K562 (cell line): ENCODE measurements around the gene ILKAP. TPM values are rescaled to one million over a fixed set of nuclear protein-coding genes. Genes with fewer than 3 reads are reported as not detected.
A peak's percentile ranks its signal among the peaks of the same experiment; 100 is the strongest.

Experiments
- ATAC-seq: fragments of 200-7000 bp; cut with Tn5 transposase; 3 replicates; pipeline ENCODE4 v1.9.1; 2020; ENCODE audit warnings: moderate library complexity
- BruUV-seq: library from RNA; stranded (reverse); fragments of 400-500 nt; replicated peaks from 2 replicates; lab custom pipeline; 2021; lab: Mats Ljungman, UMichigan
- CTCF ChIA-PET: fragments of 300-600 bp; formaldehyde crosslinking; extraction: SDS; loops from one replicate; lab custom pipeline; 2021; ENCODE audit warnings: low intra/inter-chr PET ratio; lab: Yijun Ruan, JAX
- POLR2A ChIA-PET: fragments of 300-600, 350-650 bp; sonication (Branson Sonifier 250); formaldehyde crosslinking; extraction: SDS; loops from one replicate; lab custom pipeline; 2021; ENCODE audit warnings: antibody characterized with exemption, inconsistent platforms; lab: Yijun Ruan, JAX
- DNase-seq, 4 experiments: peaks; one replicate each; pipeline versions ENCODE4 v3.0.0 to v3.0.0-alpha.2; 2011 to 2018; ENCODE audit warnings: low spot score in 3 of 4, mixed read lengths in 3 of 4; ENCODE audit errors: extremely low read depth in 1 of 4
- FAIRE-seq: peaks from 2 replicates; lab custom pipeline; 2011; peaks lifted over from hg19 to GRCh38; lab: Jason Lieb, UNC
- H2AFZ ChIP-seq: 2 replicates; pipeline ENCODE4 v1.6.0; 2011; ENCODE audit warnings: low read depth, low read length, control low read depth, inconsistent platforms
- H3K27ac ChIP-seq: fragments of 200-600 bp; 3 replicates; pipeline ENCODE4 v1.8.0; 2011; ENCODE audit warnings: low read depth, mild to moderate bottlenecking, control low read depth, inconsistent platforms, low read length, moderate library complexity, mixed read lengths; ENCODE audit errors: extremely low read depth
- H3K27me3 ChIP-seq, 2 experiments: fragments of 300-600 bp in 1 of 2; 2 replicates in 1 of 2; 3 replicates in 1 of 2; pipeline versions ENCODE4 v1.6.0 to v1.8.0; 2011; ENCODE audit warnings: inconsistent platforms in 2 of 2, low read length in 2 of 2, mild to moderate bottlenecking in 1 of 2, mixed read lengths in 1 of 2, moderate library complexity in 1 of 2; ENCODE audit not compliant: control insufficient read depth in 2 of 2, insufficient read depth in 2 of 2
- H3K36me3 ChIP-seq: fragments of 300-600 bp; 3 replicates; pipeline ENCODE4 v1.8.0; 2011; ENCODE audit warnings: mild to moderate bottlenecking, low read length, inconsistent platforms; ENCODE audit not compliant: control insufficient read depth, insufficient read depth
- H3K4me1 ChIP-seq, 2 experiments: fragments of 200-600 bp in 1 of 2; replicated peaks in 1 of 2; 2 replicates in 1 of 2; 3 replicates in 1 of 2; pipeline versions ENCODE4 v1.5.1 to v1.8.0; 2011; ENCODE audit warnings: inconsistent platforms in 2 of 2, low read length in 2 of 2, mild to moderate bottlenecking in 1 of 2, mixed read lengths in 1 of 2, moderate library complexity in 1 of 2; ENCODE audit not compliant: control insufficient read depth in 2 of 2, insufficient read depth in 2 of 2
- H3K4me2 ChIP-seq: 2 replicates; pipeline ENCODE4 v1.6.1; 2011; ENCODE audit warnings: low read length, control low read depth, inconsistent platforms, mixed read lengths; ENCODE audit not compliant: insufficient read depth
- H3K4me3 ChIP-seq: fragments of 200-600 bp; sonication (generic), shearing (Covaris generic); 2 replicates; pipeline ENCODE4 v1.5.1; 2016; ENCODE audit warnings: control low read depth, inconsistent platforms
- H3K79me2 ChIP-seq: fragments of 200-600 bp; 3 replicates; pipeline ENCODE4 v1.8.0; 2011; ENCODE audit warnings: low read length, inconsistent platforms; ENCODE audit not compliant: control insufficient read depth, insufficient read depth
- H3K9ac ChIP-seq, 2 experiments: 2 replicates each; pipeline versions ENCODE4 v1.6.0 to v1.6.1; 2011; ENCODE audit warnings: low read depth in 2 of 2, low read length in 2 of 2, control low read depth in 1 of 2, inconsistent platforms in 1 of 2, mild to moderate bottlenecking in 1 of 2, mixed read lengths in 1 of 2; ENCODE audit not compliant: insufficient read depth in 1 of 2
- H3K9me1 ChIP-seq: one replicate; pipeline ENCODE4 v1.6.0; 2011; ENCODE audit warnings: inconsistent platforms, mild to moderate bottlenecking, low read length, moderate library complexity; ENCODE audit not compliant: control insufficient read depth, insufficient read depth
- H3K9me3 ChIP-seq: replicated peaks from 2 replicates; pipeline ENCODE4 v1.5.1; 2011; ENCODE audit warnings: low read depth, low read length, inconsistent platforms; ENCODE audit not compliant: control insufficient read depth, insufficient read depth
- H4K20me1 ChIP-seq: replicated peaks from 2 replicates; pipeline ENCODE4 v1.6.1; 2011; ENCODE audit warnings: low read length, inconsistent platforms, mixed read lengths; ENCODE audit not compliant: control insufficient read depth, insufficient read depth
- CHD1 ChIP-seq: fragments of 200-600 bp; sonication (generic); IDR thresholded peaks from one replicate; pipeline ENCODE4 v1.6.1; 2012; ENCODE audit warnings: mild to moderate bottlenecking, moderate library complexity, low read length, inconsistent platforms
- HIVEP1 ChIP-seq: fragments of 250-450 bp; sonication (Bioruptor Pico); IDR thresholded peaks from 2 replicates; pipeline ENCODE4 v1.4.0; 2020; ENCODE audit warnings: mild to moderate bottlenecking
- MED1 ChIP-seq: sonication (generic); formaldehyde crosslinking; IDR thresholded peaks from 2 replicates; pipeline ENCODE4 v1.8.1; 2023; ENCODE audit warnings: missing genetic modification reagents, borderline replicate concordance
- RB1 ChIP-seq: fragments of 450-650 bp; IDR thresholded peaks from 2 replicates; pipeline ENCODE4 v1.6.1; 2017; ENCODE audit warnings: low read depth, mild to moderate bottlenecking
- RHOXF2B ChIP-seq: fragments of 250-450 bp; sonication (Bioruptor Pico); conservative IDR thresholded peaks from 2 replicates; pipeline ENCODE4 v1.5.1; 2021
- XRCC4 ChIP-seq: IDR thresholded peaks from one replicate; pipeline ENCODE4 v1.6.1; 2011; ENCODE audit not compliant: insufficient read depth, insufficient read length; ENCODE audit errors: extremely low read depth
- ZNF589 ChIP-seq: fragments of 200-800 bp; sonication (Bioruptor generic); IDR thresholded peaks from 2 replicates; pipeline ENCODE4 v1.6.1; 2016; ENCODE audit warnings: low read depth, missing genetic modification characterization, missing compliant biosample characterization
- ZNF644 ChIP-seq: fragments of 200-800 bp; sonication (Bioruptor generic); IDR thresholded peaks from 2 replicates; pipeline ENCODE4 v1.6.1; 2016; ENCODE audit warnings: low read depth, missing genetic modification characterization, missing compliant biosample characterization
- ZNF717 ChIP-seq: fragments of 250-450 bp; sonication (Bioruptor Pico); IDR thresholded peaks from 2 replicates; pipeline ENCODE4 v1.5.0; 2021
- ZNF830 ChIP-seq: fragments of 250-450 bp; sonication (Bioruptor Pico); IDR thresholded peaks from 2 replicates; pipeline ENCODE4 v1.5.0; 2021; ENCODE audit warnings: mild to moderate bottlenecking
- WGBS: fragments of 100-300 bp; shearing (Covaris generic); methylation state at CpG from one replicate; pipeline ENCODE4 v1.1.6; 2016; ENCODE audit warnings: low coverage, mixed read lengths; ENCODE audit not compliant: insufficient coverage; ENCODE audit errors: missing lambda C conversion rate; 5-methylcytosine and 5-hydroxymethylcytosine counted together
- in situ Hi-C: fragments of 300-500 bp; cut with MboI; formaldehyde crosslinking; loops from 4 replicates; pipeline ENCODE4 v1.15.0; 2018; ENCODE audit warnings: inconsistent platforms, mixed read lengths
- intact Hi-C: fragments of 100-400 bp; cut with micrococcal nuclease; formaldehyde crosslinking; loops from 2 replicates; pipeline ENCODE4 v1.14.2; 2022
- polyA plus RNA-seq, 8 experiments: library from polyadenylated mRNA; depleted of rRNA in 4 of 8; stranded (reverse) in 5 of 8; unstranded in 3 of 8; fragments of >200 nt; fragmentation: Nextera tagmentation in 2 of 8; fragmentation: Illumina TruSeq in 1 of 8; extraction: Ambion mirVana in 2 of 8; extraction: Trizol in 1 of 8; gene quantifications; 2 replicates each; pipeline versions ENCODE4 v1.2.1 to v1.2.3, GENCODE V29; 2011 to 2014; ENCODE audit warnings: inconsistent platforms in 1 of 8, missing spikeins in 1 of 8
- total RNA-seq, 7 experiments: library from RNA; depleted of rRNA in 6 of 7; stranded (reverse); fragments of >200 nt in 6 of 7; fragmentation: Illumina TruSeq in 2 of 7; extraction: Trizol in 2 of 7; gene quantifications; 2 replicates each; pipeline versions ENCODE4 v1.2.1 to v1.2.3, GENCODE V29; 2011 to 2021; ENCODE audit warnings: low replicate concordance in 1 of 7
- TF ChIP-seq, protein P1 (sequence below): fragments of 150-350 bp; IDR thresholded peaks from 2 replicates; pipeline ENCODE4 v1.6.1; 2014; ENCODE audit warnings: low read depth, mild to moderate bottlenecking, low read length, borderline replicate concordance
- TF ChIP-seq, protein P2 (sequence below), 3 experiments: IDR thresholded peaks in 2 of 3; conservative IDR thresholded peaks in 1 of 3; 2 replicates each; pipeline ENCODE4 v1.5.1; 2011 to 2012; ENCODE audit warnings: low read length in 3 of 3, mild to moderate bottlenecking in 3 of 3, control low read depth in 2 of 3, improper control_type of control experiment in 1 of 3, inconsistent platforms in 1 of 3, low read depth in 1 of 3, mixed read lengths in 1 of 3, moderate library complexity in 1 of 3; ENCODE audit not compliant: insufficient read depth in 2 of 3
- TF ChIP-seq, protein P3 (sequence below): fragments of 250-450 bp; sonication (Bioruptor Pico); IDR thresholded peaks from 2 replicates; pipeline ENCODE4 v1.5.0; 2021
- TF ChIP-seq, protein P4 (sequence below), 2 experiments: fragments of 250-450 bp in 1 of 2; fragments of 450-650 bp in 1 of 2; sonication (Bioruptor Pico) in 1 of 2; IDR thresholded peaks; 2 replicates each; pipeline versions ENCODE4 v1.6.1 to v1.8.0; 2016 to 2021; ENCODE audit warnings: mild to moderate bottlenecking in 2 of 2, moderate library complexity in 2 of 2, missing compliant biosample characterization in 1 of 2, missing genetic modification characterization in 1 of 2

Gene ILKAP
- total and polyA plus RNA-seq, 9 of the 15 experiments (the other 6 are each of a cell fraction or from before 2014, with no cell fraction given), result 3.1 to 43.9 (median 20.7) TPM

DNA sequence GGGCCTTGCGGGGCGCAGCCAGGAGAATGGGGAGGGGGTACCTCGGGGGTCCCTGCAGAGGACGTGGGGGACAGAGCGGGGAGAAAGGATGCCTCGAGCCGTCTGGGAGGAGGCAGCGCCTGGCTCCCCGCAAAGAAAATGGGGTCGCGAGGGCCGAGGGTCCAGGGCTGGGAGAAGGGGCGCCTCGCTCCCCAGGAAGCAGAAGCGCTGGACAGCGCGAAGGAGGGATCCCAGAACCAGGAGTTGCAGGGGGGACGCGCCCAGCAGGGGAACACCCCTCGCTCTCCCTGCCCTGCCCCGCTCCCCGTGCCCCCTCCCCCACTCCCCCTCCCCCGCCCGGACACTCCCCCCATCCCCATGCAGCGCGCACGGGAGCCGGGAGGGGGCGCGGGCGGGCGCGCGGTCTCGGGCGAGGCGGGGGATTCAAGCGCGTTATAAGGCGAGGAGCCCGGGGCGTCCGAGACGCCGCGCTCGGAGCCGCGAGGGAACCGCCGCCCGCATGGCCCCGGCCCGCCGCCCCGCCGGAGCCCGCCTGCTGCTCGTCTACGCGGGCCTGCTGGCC, 44.9 kb downstream of the ILKAP start, which contains the start of gene ERFE:
Gene ERFE, plus strand, starts transcription at position 462 of the 562 bp plus-strand sequence. Its CDS starts 38 bp downstream, at position 500.
- Histone ChIP-seq H4K20me1 (no peaks in the 10 kb centered on the region), H3K4me1 (peaks cover 0 to 52% of the 10 kb centered on the region in 2 experiments; a peak in 2 of 5 replicates), H3K27me3 (no peaks in the 10 kb centered on the region), H3K9ac (peak within 1 kb of the TSS; percentile 64 to 91; a peak in 3 of 4 replicates), H3K79me2 (no peaks in the 10 kb centered on the region), H3K4me3 (peak within 1 kb of the TSS; percentile 54), H3K4me2 (peak within 1 kb of the TSS; percentile 64), H2AFZ (peak within 1 kb of the TSS; percentile 70; the same call in 1 of the 2 replicates), H3K27ac (0 out of 3 replicates have a peak within 1 kb of the TSS, but pooled peaks have one; percentile 49), H3K36me3 (no peaks in the 10 kb centered on the region), H3K9me1 (no peaks in the 10 kb centered on the region), H3K9me3 (no peaks in the 10 kb centered on the region)
- no CpG with 5 or more reads among the region's 61 CpGs for WGBS
- peak; percentile 74 to 89 (median 88) for DNase-seq
- ChIA-PET CTCF (interaction anchor here (0.7 to 3.2 kb wide), 2 partner anchors 98 to 105 kb away, joined by 4 to 21 read pairs; no protein-coding TSS in a partner anchor), POLR2A (interaction anchor here (1.1 to 1.6 kb wide), 2 partner anchors 9 to 18 kb away, joined by 5 to 6 read pairs; no protein-coding TSS in a partner anchor)
- in situ Hi-C loops (no loop called here), intact Hi-C loops (no loop called here)
- ATAC-seq, result peak; percentile 77
- no peak for FAIRE-seq
- BruUV-seq, result no TSS peak
- TF ChIP-seq CHD1 (no peak), ZNF589 (CRISPR knock-in tag) (no peak), ZNF644 (no peak), HIVEP1 (CRISPR knock-in tag) (no peak), MED1 (CRISPR knock-in tag) (no peak), RB1 (0 out of 2 replicates have a peak, but pooled peaks have one; percentile 27), XRCC4 (no peak), ZNF717 (CRISPR knock-in tag) (no peak), RHOXF2B (no peak), ZNF830 (CRISPR knock-in tag) (no peak)
- TF ChIP-seq, protein P1, sequence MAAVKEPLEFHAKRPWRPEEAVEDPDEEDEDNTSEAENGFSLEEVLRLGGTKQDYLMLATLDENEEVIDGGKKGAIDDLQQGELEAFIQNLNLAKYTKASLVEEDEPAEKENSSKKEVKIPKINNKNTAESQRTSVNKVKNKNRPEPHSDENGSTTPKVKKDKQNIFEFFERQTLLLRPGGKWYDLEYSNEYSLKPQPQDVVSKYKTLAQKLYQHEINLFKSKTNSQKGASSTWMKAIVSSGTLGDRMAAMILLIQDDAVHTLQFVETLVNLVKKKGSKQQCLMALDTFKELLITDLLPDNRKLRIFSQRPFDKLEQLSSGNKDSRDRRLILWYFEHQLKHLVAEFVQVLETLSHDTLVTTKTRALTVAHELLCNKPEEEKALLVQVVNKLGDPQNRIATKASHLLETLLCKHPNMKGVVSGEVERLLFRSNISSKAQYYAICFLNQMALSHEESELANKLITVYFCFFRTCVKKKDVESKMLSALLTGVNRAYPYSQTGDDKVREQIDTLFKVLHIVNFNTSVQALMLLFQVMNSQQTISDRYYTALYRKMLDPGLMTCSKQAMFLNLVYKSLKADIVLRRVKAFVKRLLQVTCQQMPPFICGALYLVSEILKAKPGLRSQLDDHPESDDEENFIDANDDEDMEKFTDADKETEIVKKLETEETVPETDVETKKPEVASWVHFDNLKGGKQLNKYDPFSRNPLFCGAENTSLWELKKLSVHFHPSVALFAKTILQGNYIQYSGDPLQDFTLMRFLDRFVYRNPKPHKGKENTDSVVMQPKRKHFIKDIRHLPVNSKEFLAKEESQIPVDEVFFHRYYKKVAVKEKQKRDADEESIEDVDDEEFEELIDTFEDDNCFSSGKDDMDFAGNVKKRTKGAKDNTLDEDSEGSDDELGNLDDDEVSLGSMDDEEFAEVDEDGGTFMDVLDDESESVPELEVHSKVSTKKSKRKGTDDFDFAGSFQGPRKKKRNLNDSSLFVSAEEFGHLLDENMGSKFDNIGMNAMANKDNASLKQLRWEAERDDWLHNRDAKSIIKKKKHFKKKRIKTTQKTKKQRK, result no peak
- TF ChIP-seq, protein P2, sequence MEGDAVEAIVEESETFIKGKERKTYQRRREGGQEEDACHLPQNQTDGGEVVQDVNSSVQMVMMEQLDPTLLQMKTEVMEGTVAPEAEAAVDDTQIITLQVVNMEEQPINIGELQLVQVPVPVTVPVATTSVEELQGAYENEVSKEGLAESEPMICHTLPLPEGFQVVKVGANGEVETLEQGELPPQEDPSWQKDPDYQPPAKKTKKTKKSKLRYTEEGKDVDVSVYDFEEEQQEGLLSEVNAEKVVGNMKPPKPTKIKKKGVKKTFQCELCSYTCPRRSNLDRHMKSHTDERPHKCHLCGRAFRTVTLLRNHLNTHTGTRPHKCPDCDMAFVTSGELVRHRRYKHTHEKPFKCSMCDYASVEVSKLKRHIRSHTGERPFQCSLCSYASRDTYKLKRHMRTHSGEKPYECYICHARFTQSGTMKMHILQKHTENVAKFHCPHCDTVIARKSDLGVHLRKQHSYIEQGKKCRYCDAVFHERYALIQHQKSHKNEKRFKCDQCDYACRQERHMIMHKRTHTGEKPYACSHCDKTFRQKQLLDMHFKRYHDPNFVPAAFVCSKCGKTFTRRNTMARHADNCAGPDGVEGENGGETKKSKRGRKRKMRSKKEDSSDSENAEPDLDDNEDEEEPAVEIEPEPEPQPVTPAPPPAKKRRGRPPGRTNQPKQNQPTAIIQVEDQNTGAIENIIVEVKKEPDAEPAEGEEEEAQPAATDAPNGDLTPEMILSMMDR (IDR thresholded peaks at IDR 0.05 in 2 of 3, conservative IDR thresholded peaks at IDR 0.05 in 1 of 3; ENCODE audit: insufficient read depth in 2 of 3, low read depth in 1 of 3, low read length in 3 of 3), result peak in 2 of 3 experiments; percentile 47 to 63; a peak in 4 of 6 replicates
- TF ChIP-seq, protein P3, sequence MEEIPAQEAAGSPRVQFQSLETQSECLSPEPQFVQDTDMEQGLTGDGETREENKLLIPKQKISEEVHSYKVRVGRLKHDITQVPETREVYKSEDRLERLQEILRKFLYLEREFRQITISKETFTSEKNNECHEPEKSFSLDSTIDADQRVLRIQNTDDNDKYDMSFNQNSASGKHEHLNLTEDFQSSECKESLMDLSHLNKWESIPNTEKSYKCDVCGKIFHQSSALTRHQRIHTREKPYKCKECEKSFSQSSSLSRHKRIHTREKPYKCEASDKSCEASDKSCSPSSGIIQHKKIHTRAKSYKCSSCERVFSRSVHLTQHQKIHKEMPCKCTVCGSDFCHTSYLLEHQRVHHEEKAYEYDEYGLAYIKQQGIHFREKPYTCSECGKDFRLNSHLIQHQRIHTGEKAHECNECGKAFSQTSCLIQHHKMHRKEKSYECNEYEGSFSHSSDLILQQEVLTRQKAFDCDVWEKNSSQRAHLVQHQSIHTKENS (CRISPR knock-in tag), result no peak
- TF ChIP-seq, protein P4, sequence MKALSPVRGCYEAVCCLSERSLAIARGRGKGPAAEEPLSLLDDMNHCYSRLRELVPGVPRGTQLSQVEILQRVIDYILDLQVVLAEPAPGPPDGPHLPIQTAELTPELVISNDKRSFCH (CRISPR knock-in tag; IDR thresholded peaks at IDR 0.05), result no peak
- TF ChIP-seq, protein P4 (tag; IDR thresholded peaks at IDR 0.05), result no peak
